GM21825 (cell line): ENCODE results near the gene CHD2.
"Not testable (repeated sequence)": the region's sequence is repeated elsewhere in the genome, so short reads cannot be mapped to it uniquely, and the experiment has no call there.

Experiments used
- ATAC-seq: cut with Tn5 transposase; IDR thresholded peaks from one replicate; pipeline ENCODE4 v1.9.1; 2021; ENCODE audit warnings: mild to moderate bottlenecking, moderate library complexity; ENCODE audit not compliant: unreplicated experiment

The CHD2 gene

GRCh38 chr15:93060336-93061248 lies 160.5 kb downstream of the CHD2 start:
- ATAC-seq = no peak

DNA sequence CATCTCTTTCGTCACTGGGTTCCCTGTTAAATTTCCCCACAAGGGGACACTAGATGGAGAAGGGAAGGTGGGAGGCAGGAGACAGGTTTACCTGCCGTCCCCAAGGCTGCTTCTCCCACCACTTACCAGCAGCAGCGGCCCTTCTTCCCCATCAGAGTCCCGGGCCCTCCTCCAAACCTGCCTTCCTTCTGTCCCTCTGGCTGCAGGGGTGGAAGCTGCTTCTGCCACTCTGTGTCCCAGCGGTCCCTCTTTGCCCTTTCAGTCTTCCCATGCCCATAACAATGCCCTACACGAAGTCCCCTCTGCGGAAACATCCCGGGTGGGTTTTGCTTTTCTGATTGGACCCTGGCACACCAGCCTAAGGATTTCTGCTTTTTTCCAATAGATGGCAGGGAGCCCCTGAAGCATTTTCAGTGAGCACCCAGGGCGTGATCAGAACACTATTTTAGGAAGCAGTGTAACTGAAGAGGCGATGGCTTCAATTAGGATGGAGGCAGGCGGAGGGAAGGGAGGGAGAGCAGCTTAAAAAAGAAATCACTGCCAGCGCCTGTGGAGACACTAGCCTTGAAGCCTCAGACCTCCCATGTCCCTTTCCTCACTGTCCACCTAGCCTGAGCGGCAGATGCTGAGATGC lies 162.6 kb downstream of the CHD2 start:
- not testable (repeated sequence) for ATAC-seq

- ATAC-seq = no peak
Observed at GRCh38 chr15:93063262-93063671, 163.1 kb downstream of the CHD2 start.

DNA sequence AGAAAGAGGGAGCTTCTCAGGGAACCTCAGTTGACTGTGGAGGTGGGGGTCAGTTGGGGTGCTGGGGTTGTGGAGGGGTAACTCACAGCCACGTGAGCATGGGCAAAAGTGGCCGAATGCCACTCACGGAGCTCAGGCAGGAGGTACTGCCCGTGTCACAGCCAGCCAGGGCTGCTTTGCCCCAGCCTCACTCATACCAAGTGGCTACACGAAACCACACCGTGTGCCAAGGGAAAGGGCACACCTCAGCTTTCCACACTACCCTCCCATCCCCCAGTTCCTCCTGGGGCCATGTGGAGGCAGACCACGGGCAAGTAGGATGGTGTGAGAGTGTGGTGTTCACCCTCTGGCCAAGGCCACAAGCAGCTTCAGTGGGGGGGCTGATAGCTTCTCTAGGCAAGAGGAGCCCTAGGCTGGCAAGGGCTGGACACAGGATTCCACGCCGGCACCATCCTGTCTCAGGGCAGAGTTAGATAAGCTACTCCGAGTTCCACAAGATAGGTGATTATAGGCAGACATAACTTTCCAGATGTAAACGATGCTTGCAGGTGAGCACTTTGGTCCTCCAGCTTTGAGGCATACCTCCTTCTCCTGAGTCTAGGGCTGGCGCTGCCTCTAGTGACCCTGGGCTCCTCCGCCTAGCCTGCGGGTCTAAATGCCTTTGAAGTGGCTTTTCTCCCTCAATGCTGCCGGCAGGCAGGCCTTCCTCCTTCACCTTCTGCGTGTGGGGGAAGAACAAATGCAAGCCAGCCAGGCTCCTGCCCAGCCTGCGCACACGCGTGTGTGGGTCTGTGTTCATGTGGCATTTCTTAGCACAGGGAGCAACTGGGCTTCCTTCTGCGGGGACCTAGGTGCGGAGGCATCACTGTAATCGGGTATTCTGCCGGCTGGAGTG lies 163.9 kb downstream of the CHD2 start:
- ATAC-seq = no peak

DNA sequence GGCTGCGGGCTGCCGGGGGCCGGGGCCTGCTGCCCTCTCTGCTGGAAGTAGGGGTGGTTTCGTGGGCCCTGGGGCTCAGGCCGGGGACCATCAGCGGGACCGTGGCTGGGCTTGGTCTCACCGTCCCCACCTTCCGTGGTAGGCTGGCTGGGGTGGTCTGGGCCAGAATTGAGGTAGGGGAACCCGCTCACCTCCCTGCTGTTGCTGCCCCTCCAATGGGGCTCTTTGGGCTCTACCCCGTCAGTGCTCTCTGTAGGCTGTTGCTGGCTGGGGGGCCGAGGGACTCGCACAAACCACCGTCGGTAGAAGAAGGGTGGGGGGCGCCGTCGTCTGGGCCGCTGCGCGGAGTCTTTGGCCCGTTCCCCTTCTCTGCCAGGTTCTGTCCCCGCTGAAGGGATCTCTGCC lies 165.5 kb downstream of the CHD2 start:
- no peak for ATAC-seq

- ATAC-seq = no peak
Observed at GRCh38 chr15:93066224-93066681, 166.1 kb downstream of the CHD2 start.

GRCh38 chr15:93066834-93067648 lies 166.9 kb downstream of the CHD2 start:
- no peak for ATAC-seq

GRCh38 chr15:93067649-93068085 lies 167.5 kb downstream of the CHD2 start:
- ATAC-seq = no peak

GRCh38 chr15:93068581-93069199 lies 168.6 kb downstream of the CHD2 start:
- no peak for ATAC-seq

DNA sequence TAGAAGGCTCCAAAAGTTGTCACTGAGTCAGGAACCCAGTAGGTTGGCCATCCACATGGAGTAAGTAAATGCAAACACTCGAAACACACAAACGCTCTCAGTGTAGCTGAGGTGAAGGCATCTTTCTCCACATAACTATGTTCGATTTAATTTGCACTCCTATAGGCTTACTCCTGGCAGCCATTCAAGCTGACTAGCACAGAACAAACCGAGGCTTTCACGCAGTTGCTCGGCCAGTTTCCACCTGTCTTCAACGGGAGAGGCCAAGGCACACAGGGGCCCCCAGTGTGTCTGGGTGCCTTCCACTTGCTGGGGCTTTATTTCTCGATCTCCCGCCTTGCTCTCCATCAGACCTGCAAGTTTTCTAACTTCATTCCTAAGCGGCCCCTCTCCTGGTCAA lies 170.0 kb downstream of the CHD2 start:
- no peak for ATAC-seq

DNA sequence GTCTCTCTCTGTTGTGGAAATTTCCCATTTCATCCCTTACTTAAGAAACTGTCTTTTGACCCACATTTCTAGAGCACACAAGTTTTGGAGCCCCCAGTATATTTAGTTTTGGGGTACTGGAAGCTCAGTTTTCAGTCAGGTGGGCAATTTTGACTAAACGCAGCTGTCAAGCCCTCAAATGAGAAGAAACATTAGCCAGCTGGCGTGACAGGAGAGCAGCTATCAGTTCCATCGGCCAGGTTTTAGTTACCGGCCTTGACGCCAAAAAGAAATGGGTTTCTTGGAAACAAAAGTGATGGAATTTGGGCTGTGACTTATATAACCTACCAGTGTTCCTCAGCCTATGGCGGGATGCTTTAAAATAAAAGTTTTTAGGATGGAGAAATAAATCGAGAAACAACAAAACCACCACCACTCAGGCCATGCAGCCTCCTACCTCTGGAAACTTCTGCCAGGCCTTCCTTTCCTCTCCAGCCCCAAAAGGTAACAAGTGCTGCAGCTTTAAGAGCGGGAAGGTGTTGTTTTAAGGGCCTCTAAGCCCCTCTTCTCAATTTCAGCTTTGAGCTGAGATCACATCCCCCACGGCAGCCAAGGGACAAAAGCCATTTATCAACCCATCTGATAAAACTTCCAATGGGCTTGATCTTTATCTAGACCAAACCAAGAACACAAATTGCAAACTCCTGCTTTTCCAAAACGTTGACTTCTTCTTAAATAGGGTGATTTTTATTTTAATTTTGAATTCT lies 170.6 kb downstream of the CHD2 start:
- ATAC-seq = no peak

- no peak for ATAC-seq
Observed at GRCh38 chr15:93071469-93071936, 171.4 kb downstream of the CHD2 start.

DNA sequence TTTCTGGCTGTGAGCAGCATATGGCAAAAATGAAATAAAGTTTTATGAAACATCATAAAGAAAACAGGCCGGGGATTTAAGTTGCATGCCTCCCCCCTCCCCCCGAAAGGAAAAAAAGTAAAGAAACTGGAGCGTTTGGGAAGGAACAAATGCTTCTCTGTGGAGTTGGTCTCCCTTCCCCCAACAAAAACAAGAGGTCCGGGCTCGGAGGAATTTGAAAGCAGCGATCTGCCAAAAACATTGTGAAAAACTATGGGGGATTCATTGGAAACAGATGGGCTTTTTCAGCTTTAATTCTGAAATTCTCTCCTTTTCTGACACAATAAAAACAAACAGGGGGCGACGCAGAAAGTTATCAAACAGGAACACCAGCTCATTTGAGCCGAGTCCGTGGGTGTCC lies 171.9 kb downstream of the CHD2 start:
- ATAC-seq = no peak

GRCh38 chr15:93072411-93073394 lies 172.6 kb downstream of the CHD2 start:
- ATAC-seq = no peak

- ATAC-seq = no peak
Observed at GRCh38 chr15:93073465-93073952, 173.4 kb downstream of the CHD2 start.

DNA sequence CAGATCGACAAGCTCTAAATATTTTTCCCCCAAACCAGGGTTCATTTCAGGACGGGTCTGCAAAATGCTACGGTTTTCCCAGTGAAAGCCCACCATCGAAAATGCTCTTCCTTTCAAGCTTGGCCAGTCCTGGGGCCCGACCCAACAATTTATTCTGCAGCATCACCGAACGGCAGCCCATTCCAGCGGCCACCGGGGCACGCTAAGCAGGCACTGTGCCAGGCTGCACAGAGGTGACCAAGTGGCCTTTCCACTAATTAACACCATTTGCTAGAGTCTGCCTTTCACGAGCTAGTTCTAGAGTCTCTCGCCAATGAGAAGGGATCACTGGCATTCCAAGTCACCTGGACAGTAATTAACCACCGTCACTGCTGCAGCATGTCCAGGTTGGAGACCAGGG lies 174.5 kb downstream of the CHD2 start:
- ATAC-seq = no peak

GRCh38 chr15:93076217-93076616 lies 176.1 kb downstream of the CHD2 start:
- no peak for ATAC-seq

DNA sequence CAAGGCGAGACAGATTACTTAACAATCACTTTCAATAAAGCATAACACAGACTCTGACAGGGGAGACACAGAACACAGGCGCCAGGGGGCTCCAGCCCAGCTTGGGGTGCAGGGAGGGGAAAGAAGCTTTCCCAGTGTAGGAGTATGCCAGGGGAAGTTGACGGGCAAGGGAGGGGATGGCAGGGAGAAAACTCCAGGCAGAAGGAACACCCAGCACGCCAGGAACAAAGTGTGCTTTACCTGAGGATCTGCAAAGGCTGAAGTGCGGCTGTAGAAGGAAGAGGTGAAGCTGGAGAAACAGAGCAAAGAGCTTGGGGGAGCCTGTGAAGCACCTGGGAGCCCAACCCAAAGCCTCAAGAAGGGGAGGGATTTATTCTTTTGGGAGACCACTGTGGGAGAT lies 176.8 kb downstream of the CHD2 start:
- ATAC-seq = no peak
